Subcutaneous abdominal adipose tissue (tissue), 5 donors: Measurements from ENCODE around the gene IP6K2.
A peak's percentile ranks its signal among the peaks of the same experiment; 100 is the strongest.

Experiments used
- H3K27ac ChIP-seq: one replicate; pipeline ENCODE4 v1.7.0; 2013; ENCODE audit warnings: low read depth, mild to moderate bottlenecking, inconsistent platforms, low read length, moderate library complexity
- H3K27me3 ChIP-seq, 5 donors: one replicate each; pipeline ENCODE4 v1.7.0; 2013; ENCODE audit warnings: low read length in 5 of 5, inconsistent platforms in 1 of 5; ENCODE audit not compliant: control insufficient read depth in 5 of 5, insufficient read depth in 4 of 5
- H3K36me3 ChIP-seq, 5 donors: one replicate each; pipeline ENCODE4 v1.7.0; 2013; ENCODE audit warnings: low read length in 5 of 5; ENCODE audit not compliant: control insufficient read depth in 5 of 5, insufficient read depth in 5 of 5
- H3K4me1 ChIP-seq, 5 donors: one replicate each; pipeline ENCODE4 v1.7.0; 2013; ENCODE audit warnings: low read length in 5 of 5, mild to moderate bottlenecking in 3 of 5, moderate library complexity in 1 of 5; ENCODE audit not compliant: control insufficient read depth in 5 of 5, insufficient read depth in 5 of 5
- H3K4me3 ChIP-seq, 5 donors: one replicate each; pipeline ENCODE4 v1.7.0; 2013; ENCODE audit warnings: low read length in 5 of 5, low read depth in 1 of 5
- H3K9ac ChIP-seq, 5 donors: one replicate each; pipeline ENCODE4 v1.7.0; 2013; ENCODE audit warnings: low read length in 5 of 5, mild to moderate bottlenecking in 4 of 5, moderate library complexity in 3 of 5
- H3K9me3 ChIP-seq, 5 donors: one replicate each; pipeline ENCODE4 v1.7.0; 2013; ENCODE audit warnings: low read length in 5 of 5; ENCODE audit not compliant: control insufficient read depth in 5 of 5
- donor health status: healthy.
- donor health status: healthy.
- donor health status: healthy.
- donor health status: healthy.
- donor health status: healthy.

IP6K2 gene

DNA sequence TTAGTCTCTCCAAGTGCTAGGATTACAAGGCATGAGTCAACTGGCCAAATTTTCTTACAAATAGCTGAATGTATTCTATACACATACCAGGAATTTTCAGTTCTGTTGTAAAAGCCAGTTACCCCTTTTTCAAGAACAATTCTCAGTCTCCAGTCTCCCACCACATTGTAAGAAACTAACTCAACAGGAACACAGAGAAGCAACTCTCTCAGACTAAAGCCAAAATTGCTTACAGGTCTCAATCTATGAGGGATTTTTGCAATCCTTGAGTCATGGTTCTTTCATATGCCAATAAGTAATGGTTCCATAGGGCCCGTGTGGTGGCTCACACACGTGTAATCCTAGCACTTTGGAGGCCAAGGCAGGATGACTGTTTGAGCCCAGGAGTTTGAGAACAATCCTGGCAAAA lies 8.5 kb downstream of the IP6K2 start:
- H3K4me1 ChIP-seq, result peaks cover 2 to 35% (median 24%) of the 10 kb centered on the region in 5 donors
- H3K27ac ChIP-seq, result peak overlapping the region; percentile 88
- no peak overlapping the region for H3K4me3 ChIP-seq
- no peaks in the 10 kb centered on the region for H3K27me3 ChIP-seq
- no peaks in the 10 kb centered on the region for H3K9me3 ChIP-seq
- peak overlapping the region in 1 of 5 donors; percentile 18 for H3K9ac ChIP-seq
- peaks cover 4 to 38% (median 13%) of the 10 kb centered on the region in 5 donors for H3K36me3 ChIP-seq

DNA sequence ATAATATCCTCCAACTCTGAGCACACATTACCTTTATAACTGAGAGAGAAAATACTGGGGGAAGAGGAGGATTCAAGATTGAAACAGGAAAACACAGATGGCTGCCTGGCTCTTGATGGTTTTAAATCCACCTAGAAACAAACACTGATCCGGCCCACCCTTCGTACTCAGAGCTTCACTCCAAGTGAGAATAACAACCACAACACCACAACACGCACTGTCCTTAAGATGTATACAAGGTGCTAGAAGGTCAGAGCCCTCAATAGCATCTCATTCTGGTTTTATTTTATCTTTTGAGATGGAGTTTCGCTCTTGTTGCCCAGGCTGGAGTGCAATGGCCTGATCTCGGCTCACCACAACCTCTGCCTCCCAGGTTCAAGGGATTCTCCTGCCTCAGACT lies 9.9 kb downstream of the IP6K2 start:
- H3K4me1 ChIP-seq, result peaks cover 2 to 34% (median 21%) of the 10 kb centered on the region in 5 donors

DNA sequence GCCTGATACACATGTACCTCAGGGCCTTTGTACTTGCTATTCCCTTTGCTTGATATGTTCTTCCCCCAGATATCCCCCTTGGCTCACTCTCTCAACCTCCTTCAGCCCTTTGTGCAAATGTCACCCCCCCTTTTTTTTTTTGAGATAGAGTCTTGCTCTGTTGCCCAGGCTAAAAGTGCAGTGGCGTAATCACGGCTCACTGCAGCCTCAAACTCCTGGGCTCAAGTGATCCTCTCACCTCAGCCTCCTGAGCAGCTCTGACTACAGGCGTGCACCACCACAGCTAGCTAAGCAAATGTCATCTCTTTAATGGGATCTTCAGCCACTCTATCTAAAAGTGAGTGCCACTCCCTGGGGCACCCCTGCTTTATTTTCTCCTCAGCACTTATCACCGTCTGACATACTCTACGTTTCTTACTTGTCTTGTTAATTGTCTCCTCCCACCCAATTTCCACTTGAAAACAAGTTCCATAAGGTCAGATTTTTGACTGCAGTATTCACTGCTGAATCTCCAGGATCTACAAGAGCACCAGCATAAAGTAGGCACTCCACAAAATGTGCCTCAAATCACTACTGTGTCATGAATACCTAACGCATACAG lies 14.6 kb downstream of the IP6K2 start:
- Histone ChIP-seq H3K4me3 (no peak overlapping the region), H3K9ac (no peak overlapping the region), H3K9me3 (no peaks in the 10 kb centered on the region), H3K4me1 (peaks cover 0 to 14% (median 7%) of the 10 kb centered on the region in 5 donors), H3K27ac (peak overlapping the region; percentile 57), H3K27me3 (no peaks in the 10 kb centered on the region), H3K36me3 (peaks cover 3 to 18% (median 13%) of the 10 kb centered on the region in 5 donors)

More for the DNA sequence above, 9.9 kb downstream of the IP6K2 start:
- Histone ChIP-seq H3K27me3 (no peaks in the 10 kb centered on the region), H3K36me3 (peaks cover 4 to 33% (median 13%) of the 10 kb centered on the region in 5 donors), H3K4me3 (no peak overlapping the region), H3K9ac (no peak overlapping the region), H3K9me3 (no peaks in the 10 kb centered on the region), H3K27ac (peak overlapping the region; percentile 88)

DNA sequence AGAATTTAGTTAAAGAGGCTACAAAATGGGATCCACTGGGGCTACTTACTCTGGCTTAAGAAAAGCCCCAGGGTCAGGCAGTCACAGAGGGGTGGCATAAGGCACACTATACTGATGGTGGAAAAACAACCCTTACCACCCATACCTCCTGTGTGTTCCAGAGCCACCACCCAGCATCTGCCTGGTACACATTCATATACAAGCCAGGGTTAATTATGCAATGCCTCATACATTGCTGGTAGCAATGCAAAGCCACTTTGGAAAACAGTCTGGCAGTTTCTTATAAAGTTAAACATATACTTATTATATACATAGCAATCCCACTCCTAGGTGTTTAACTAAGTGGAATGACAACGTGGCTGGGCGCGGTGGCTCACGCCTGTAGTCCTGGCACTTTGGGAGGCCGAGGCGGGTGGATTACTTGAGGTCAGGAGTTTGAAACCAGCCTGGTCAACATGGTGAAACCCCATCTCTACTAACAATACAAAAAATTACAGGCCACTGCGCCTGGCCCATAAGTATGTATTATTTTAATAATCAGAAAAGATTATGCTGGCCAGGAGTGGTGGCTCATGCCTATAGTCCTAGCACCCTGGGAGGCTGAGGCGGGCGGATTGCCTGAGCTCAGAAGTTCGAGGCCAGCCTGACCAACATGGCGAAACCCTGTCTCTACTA lies 16.2 kb downstream of the IP6K2 start:
- H3K9me3 ChIP-seq, result no peaks in the 10 kb centered on the region
- peaks cover 3 to 15% (median 8%) of the 10 kb centered on the region in 5 donors for H3K36me3 ChIP-seq
- no peak overlapping the region for H3K4me3 ChIP-seq
- peaks cover 0 to 14% (median 7%) of the 10 kb centered on the region in 5 donors for H3K4me1 ChIP-seq
- H3K27me3 ChIP-seq, result no peaks in the 10 kb centered on the region
- no peak overlapping the region for H3K27ac ChIP-seq
- no peak overlapping the region for H3K9ac ChIP-seq

DNA sequence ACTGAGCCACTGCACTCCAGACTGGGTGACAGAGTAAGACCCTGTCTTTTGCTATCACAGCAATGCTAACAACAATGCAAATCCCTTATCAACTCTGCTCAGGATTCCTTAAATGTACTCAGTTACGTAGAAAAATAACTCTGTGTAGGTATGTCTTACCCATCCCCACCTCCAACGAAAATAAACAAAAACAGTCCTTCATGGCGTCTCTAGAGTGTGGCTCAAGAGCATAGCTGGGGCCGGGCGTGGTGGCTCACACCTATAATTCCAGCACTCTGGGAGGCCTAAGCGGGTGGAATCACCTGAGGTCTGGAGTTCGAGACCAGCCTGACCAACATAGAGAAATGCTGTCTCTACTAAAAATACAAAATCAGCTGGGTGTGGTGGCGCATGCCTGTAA lies 18.1 kb downstream of the IP6K2 start:
- no peak overlapping the region for H3K27ac ChIP-seq
- no peak overlapping the region for H3K9ac ChIP-seq
- H3K27me3 ChIP-seq, result no peaks in the 10 kb centered on the region
- peaks cover 0 to 29% (median 19%) of the 10 kb centered on the region in 5 donors for H3K4me1 ChIP-seq
- peaks cover 8 to 30% (median 22%) of the 10 kb centered on the region in 5 donors for H3K36me3 ChIP-seq
- H3K9me3 ChIP-seq, result no peaks in the 10 kb centered on the region
- H3K4me3 ChIP-seq, result no peak overlapping the region

DNA sequence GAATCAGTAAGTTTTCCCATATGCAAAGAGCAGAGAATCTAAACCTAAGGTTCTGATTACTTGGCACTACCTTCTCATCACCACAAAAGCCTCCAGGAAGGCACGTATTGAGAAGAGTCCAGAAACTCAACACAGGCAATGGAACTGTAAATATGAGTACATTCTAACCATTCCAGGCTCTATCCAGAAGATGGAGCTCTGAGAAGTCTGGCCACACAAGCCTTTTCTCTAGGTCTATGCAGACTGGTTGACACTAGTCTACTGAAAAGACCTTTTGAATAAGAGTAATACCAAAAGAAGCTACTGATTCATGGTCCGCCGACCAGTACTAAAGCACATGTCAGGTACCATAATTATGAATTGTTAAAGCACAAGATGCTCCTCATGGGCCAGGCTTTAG lies 19.1 kb downstream of the IP6K2 start:
- Histone ChIP-seq H3K9me3 (no peaks in the 10 kb centered on the region), H3K9ac (no peak overlapping the region), H3K36me3 (peaks cover 14 to 40% (median 30%) of the 10 kb centered on the region in 5 donors), H3K27ac (no peak overlapping the region), H3K4me3 (no peak overlapping the region), H3K4me1 (peaks cover 0 to 27% (median 20%) of the 10 kb centered on the region in 5 donors), H3K27me3 (no peaks in the 10 kb centered on the region)

DNA sequence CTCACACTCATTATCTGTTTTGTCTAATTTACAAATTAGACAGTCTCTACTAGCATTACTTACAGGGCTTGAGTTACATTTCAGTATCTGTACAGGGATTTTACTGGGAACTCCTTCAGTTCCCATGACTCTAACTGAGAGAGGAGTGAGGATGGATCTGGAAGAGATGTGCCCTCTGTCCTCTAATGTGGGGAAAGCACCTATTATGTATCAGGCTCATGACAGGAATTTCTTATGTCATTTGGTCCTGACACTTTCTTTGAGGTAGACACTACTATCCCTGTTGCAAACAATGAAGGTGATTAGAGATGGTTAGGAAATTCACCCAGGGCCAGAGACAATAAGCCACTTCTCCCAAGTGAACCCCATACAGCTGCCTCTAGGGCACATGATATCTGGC lies 20.4 kb downstream of the IP6K2 start:
- H3K9ac ChIP-seq, result no peak overlapping the region
- no peaks in the 10 kb centered on the region for H3K27me3 ChIP-seq
- H3K27ac ChIP-seq, result no peak overlapping the region
- H3K9me3 ChIP-seq, result no peaks in the 10 kb centered on the region
- peaks cover 19 to 53% (median 42%) of the 10 kb centered on the region in 5 donors for H3K36me3 ChIP-seq
- H3K4me3 ChIP-seq, result no peak overlapping the region
- peaks cover 0 to 24% (median 20%) of the 10 kb centered on the region in 5 donors for H3K4me1 ChIP-seq

DNA sequence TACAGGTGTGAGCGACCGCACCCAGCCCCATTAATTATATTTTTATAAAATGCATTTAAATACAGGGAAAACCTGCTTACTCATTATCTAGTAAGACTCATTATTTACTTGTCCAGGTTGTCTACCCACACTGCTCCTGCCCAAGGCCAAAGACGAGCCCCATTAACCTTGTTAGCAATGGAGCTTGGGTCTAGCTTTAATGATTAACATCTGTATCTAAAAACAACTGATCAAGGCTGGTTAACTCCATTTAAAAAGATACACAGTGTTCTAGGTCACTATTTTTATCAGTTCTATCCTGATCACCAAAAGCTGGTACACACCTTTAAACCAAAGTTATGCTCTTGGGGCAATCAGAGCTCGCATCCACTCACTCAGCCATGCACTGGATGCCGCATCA lies 20.9 kb downstream of the IP6K2 start:
- no peak overlapping the region for H3K27ac ChIP-seq
- H3K9ac ChIP-seq, result no peak overlapping the region
- peaks cover 20 to 56% (median 46%) of the 10 kb centered on the region in 5 donors for H3K36me3 ChIP-seq
- H3K4me3 ChIP-seq, result no peak overlapping the region
- H3K27me3 ChIP-seq, result no peaks in the 10 kb centered on the region
- peaks cover 0 to 24% (median 20%) of the 10 kb centered on the region in 5 donors for H3K4me1 ChIP-seq
- no peaks in the 10 kb centered on the region for H3K9me3 ChIP-seq

DNA sequence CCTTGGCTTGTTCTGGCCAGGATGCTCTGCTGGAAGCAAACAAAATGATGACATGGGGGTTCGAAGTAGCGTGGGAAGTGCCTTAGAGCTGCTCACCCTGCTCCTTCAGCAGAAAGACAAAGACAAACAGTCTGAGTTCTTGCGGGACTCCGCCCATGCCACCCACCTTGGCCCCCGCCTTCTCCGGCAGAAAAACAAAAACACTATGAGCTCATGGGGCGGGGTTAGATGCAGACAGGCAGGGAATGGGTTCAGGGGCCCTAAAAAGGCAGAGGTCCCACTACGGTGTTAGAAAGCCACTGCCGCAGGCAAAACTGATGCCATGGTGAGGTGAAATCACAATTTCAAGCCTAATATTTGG lies 21.6 kb downstream of the IP6K2 start:
- Histone ChIP-seq H3K9me3 (no peaks in the 10 kb centered on the region), H3K27ac (peak overlapping the region; percentile 81), H3K36me3 (peaks cover 22 to 63% (median 52%) of the 10 kb centered on the region in 5 donors), H3K4me3 (peak overlapping the region; percentile 46 to 75 (median 62)), H3K27me3 (no peaks in the 10 kb centered on the region), H3K9ac (peak overlapping the region in 3 of 5 donors; percentile 21 to 58 (median 48)), H3K4me1 (peaks cover 0 to 20% (median 16%) of the 10 kb centered on the region in 5 donors)
